GM12865 (cell line): ENCODE measurements around the gene FXYD2.

ENCODE experiments used
- DNase-seq: peaks from one replicate; pipeline ENCODE4 v3.0.0; 2010; ENCODE audit warnings: low read depth
- H3K4me3 ChIP-seq: 2 replicates; pipeline ENCODE4 v1.5.1; 2011; ENCODE audit warnings: mild to moderate bottlenecking, low read depth, low read length, control low read depth
- TF ChIP-seq, protein P1 (sequence below): IDR thresholded peaks from 2 replicates; pipeline ENCODE4 v1.5.1; 2011; ENCODE audit warnings: low read length, control low read depth, low read depth, inconsistent platforms; ENCODE audit not compliant: insufficient read depth; ENCODE audit errors: missing control alignments

The FXYD2 gene

GRCh38 chr11:117807482-117808327, 16.8 kb downstream of the FXYD2 start:
- TF ChIP-seq, protein P1, sequence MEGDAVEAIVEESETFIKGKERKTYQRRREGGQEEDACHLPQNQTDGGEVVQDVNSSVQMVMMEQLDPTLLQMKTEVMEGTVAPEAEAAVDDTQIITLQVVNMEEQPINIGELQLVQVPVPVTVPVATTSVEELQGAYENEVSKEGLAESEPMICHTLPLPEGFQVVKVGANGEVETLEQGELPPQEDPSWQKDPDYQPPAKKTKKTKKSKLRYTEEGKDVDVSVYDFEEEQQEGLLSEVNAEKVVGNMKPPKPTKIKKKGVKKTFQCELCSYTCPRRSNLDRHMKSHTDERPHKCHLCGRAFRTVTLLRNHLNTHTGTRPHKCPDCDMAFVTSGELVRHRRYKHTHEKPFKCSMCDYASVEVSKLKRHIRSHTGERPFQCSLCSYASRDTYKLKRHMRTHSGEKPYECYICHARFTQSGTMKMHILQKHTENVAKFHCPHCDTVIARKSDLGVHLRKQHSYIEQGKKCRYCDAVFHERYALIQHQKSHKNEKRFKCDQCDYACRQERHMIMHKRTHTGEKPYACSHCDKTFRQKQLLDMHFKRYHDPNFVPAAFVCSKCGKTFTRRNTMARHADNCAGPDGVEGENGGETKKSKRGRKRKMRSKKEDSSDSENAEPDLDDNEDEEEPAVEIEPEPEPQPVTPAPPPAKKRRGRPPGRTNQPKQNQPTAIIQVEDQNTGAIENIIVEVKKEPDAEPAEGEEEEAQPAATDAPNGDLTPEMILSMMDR: peak; percentile 91
- peak; percentile 72 for DNase-seq
- H3K4me3 ChIP-seq: no peak overlapping the region

DNA sequence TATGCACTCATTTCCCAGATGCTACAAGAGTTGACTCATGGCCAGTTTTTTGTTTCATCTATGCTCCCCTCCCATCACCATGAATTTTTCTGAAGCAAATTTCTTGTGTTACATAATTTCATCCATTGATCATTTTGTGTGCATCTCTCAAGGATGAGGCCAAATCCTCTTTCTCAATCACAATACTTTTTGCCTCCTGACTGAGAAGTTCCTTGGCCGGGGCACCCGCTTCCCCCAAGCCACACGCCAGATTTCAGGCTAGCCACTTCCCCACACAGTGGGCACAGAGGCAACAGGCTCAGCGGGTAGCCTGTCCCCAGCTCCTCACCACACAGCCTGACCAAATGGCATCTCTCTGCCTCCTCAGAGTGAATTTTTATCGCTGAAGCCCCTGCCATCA, 17.7 kb downstream of the FXYD2 start:
- TF ChIP-seq, protein P1: no peak
- no peak overlapping the region for H3K4me3 ChIP-seq
- no peak for DNase-seq

DNA sequence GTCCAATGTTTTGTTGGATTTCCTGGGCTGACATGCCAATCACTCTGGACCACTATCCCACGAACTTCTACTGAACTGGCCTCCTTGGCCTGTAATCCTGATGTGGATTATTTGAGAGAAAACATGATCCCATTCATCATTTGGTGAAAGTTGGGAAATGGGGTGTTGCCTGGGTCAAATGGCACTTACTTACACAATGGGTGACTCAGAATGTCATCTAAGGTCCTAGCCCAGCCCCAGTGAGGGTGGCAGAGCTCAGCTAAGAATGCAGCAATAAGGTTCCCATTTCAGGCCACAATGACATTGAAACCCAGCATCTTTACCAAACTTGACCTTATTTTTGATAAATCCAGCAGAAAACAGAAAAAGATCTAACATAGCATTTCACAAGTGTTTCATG, 19.5 kb downstream of the FXYD2 start:
- TF ChIP-seq, protein P1: no peak
- DNase-seq: no peak
- H3K4me3 ChIP-seq: no peak overlapping the region

- TF ChIP-seq, protein P1: no peak
- DNase-seq: no peak
- no peak overlapping the region for H3K4me3 ChIP-seq
These were observed 20.6 kb downstream of the FXYD2 start for GRCh38 chr11:117803896-117804295.

- DNase-seq: no peak
- H3K4me3 ChIP-seq: no peak overlapping the region
These were observed 24.9 kb downstream of the FXYD2 start for GRCh38 chr11:117799634-117800033.

GRCh38 chr11:117796872-117797529, 27.5 kb downstream of the FXYD2 start, which contains the start of gene DSCAML1:
TSS of gene DSCAML1 (minus strand) at chr11:117797216. CDS start at chr11:117797079, 137 bp downstream.
- no peak within 1 kb of the TSS for H3K4me3 ChIP-seq
- no peak for DNase-seq

More at GRCh38 chr11:117799634-117800033, 24.9 kb downstream of the FXYD2 start:
- TF ChIP-seq, protein P1: no peak

More at GRCh38 chr11:117796872-117797529, 27.5 kb downstream of the FXYD2 start, which contains the start of gene DSCAML1:
- TF ChIP-seq, protein P1: no peak
